BE2C (cell line): Measurements from ENCODE around the gene SCP2.

ENCODE experiments used
- DNase-seq: peaks from one replicate; pipeline ENCODE4 v3.0.0-alpha.2; 2020
- H3K27me3 ChIP-seq: fragments of 250-450 bp; sonication (Bioruptor Pico); 2 replicates; pipeline ENCODE4 v1.5.1; 2020; ENCODE audit warnings: mild to moderate bottlenecking
- H3K36me3 ChIP-seq: fragments of 250-450 bp; sonication (Bioruptor Pico); 2 replicates; pipeline ENCODE4 v1.5.1; 2020; ENCODE audit warnings: mild to moderate bottlenecking
- H3K4me1 ChIP-seq: fragments of 250-450 bp; sonication (Bioruptor Pico); 2 replicates; pipeline ENCODE4 v1.5.1; 2020
- H3K4me3 ChIP-seq: 2 replicates; pipeline ENCODE4 v1.5.1; 2011; ENCODE audit warnings: low read depth, low read length
- H3K9me3 ChIP-seq: fragments of 250-450 bp; sonication (Bioruptor Pico); 2 replicates; pipeline ENCODE4 v1.5.1; 2020
- TF ChIP-seq, protein P1 (sequence below): IDR thresholded peaks from 2 replicates; pipeline ENCODE4 v1.5.1; 2012; ENCODE audit warnings: mild to moderate bottlenecking, low read depth, low read length

SCP2 gene

GRCh38 chr1:53085405-53085804, 158.3 kb downstream of the SCP2 start:
- Histone ChIP-seq H3K4me3 (no peak overlapping the region), H3K4me1 (no peaks in the 10 kb centered on the region), H3K36me3 (no peaks in the 10 kb centered on the region), H3K9me3 (no peaks in the 10 kb centered on the region), H3K27me3 (no peaks in the 10 kb centered on the region)
- no peak for DNase-seq
- TF ChIP-seq, protein P1, sequence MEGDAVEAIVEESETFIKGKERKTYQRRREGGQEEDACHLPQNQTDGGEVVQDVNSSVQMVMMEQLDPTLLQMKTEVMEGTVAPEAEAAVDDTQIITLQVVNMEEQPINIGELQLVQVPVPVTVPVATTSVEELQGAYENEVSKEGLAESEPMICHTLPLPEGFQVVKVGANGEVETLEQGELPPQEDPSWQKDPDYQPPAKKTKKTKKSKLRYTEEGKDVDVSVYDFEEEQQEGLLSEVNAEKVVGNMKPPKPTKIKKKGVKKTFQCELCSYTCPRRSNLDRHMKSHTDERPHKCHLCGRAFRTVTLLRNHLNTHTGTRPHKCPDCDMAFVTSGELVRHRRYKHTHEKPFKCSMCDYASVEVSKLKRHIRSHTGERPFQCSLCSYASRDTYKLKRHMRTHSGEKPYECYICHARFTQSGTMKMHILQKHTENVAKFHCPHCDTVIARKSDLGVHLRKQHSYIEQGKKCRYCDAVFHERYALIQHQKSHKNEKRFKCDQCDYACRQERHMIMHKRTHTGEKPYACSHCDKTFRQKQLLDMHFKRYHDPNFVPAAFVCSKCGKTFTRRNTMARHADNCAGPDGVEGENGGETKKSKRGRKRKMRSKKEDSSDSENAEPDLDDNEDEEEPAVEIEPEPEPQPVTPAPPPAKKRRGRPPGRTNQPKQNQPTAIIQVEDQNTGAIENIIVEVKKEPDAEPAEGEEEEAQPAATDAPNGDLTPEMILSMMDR, result no peak

- H3K4me1 ChIP-seq, result no peaks in the 10 kb centered on the region
- H3K27me3 ChIP-seq, result no peaks in the 10 kb centered on the region
- no peak for DNase-seq
- H3K9me3 ChIP-seq, result no peaks in the 10 kb centered on the region
- TF ChIP-seq, protein P1, result no peak
- H3K36me3 ChIP-seq, result no peaks in the 10 kb centered on the region
- H3K4me3 ChIP-seq, result no peak overlapping the region
Observed at GRCh38 chr1:53086491-53087070, 159.5 kb downstream of the SCP2 start.

DNA sequence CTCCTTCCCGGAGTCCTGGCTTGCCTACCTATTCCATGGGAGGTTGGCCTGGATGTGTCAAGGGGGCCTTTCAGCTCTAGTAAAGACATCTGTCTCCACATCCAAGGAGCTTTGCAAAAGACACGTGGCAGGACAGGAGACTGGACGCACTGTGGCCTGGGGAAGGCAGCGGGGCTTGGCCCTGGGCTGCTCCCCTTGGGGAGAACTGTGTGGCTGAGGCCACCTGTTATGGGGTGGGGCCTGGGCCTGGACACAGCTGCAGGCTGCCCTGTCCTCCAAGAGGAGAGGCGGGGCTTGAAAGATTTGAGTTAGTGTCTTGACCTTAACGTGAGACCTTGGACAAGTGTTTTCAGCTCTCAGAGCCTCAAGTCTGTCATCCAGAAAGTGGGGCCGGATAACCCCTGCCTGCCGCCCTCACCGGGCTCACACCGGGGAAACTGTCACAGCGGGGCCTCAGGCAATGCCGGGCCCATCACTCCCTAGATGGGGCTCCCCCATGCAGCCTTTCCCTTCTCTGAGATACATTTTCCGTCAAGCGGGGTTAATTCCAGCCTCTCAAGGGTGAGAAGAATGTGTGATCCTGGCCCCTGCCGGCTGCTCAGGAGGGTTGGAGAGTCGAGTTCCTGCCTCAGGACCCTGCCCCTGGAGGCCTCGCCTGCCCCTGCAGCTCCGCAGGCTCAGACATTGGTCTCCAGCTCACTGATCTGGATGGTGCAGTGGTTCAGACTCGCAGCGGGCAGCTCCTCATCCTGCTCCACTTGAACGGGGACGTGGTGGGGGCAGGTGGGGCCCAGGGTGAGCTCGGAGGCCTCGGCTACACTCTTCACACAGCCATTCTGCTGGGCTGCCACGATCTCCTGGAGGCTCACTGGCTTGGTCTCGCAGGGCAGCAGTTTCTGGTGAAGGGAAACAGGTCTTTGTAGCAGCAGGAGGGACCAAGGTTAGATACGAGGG, 160.5 kb downstream of the SCP2 start:
- Histone ChIP-seq H3K27me3 (no peaks in the 10 kb centered on the region), H3K4me3 (no peak overlapping the region), H3K9me3 (no peaks in the 10 kb centered on the region), H3K4me1 (no peaks in the 10 kb centered on the region), H3K36me3 (no peaks in the 10 kb centered on the region)
- TF ChIP-seq, protein P1, result no peak
- no peak for DNase-seq

- TF ChIP-seq, protein P1, result no peak
- no peaks in the 10 kb centered on the region for H3K9me3 ChIP-seq
- H3K36me3 ChIP-seq, result no peaks in the 10 kb centered on the region
- no peaks in the 10 kb centered on the region for H3K27me3 ChIP-seq
- no peaks in the 10 kb centered on the region for H3K4me1 ChIP-seq
- DNase-seq, result no peak
- H3K4me3 ChIP-seq, result no peak overlapping the region
Observed at GRCh38 chr1:53088616-53089300, 161.7 kb downstream of the SCP2 start.

DNA sequence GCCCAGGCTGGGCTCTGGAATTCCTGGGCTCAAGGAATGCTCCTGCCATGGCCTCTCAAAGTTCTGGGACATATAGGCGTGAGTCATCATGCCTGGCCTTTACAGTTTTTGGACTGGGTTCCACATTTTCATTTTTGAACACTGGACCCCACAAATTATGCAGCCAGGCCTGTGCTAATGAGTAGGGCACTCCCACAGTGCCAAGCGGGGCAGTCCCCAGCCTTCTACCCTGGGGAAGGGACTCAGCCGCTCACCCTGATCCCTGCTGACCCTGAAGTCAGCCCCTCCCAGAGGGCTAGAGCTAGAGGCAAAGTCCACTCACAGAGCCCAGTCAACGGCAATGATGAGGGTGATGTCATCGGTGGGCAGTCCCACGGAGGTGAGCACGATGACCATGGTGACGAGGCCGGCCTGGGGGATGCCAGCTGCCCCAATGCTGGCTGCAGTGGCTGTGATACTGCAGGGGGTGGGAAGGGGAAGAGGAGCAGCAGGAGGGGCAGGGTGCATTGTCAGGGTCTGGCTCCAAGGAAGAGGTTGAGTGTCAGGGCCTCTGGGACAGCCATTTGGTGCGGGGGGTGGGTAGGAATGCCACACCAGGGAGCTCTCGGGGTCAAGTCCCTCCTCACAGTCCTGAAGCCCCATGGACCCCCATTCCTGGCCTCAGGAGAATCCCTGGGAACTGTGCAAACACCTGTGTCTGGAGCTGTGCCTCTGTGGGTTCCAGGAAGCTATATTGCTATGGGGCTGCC, 162.6 kb downstream of the SCP2 start:
- Histone ChIP-seq H3K4me3 (no peak overlapping the region), H3K36me3 (no peaks in the 10 kb centered on the region), H3K27me3 (no peaks in the 10 kb centered on the region), H3K4me1 (no peaks in the 10 kb centered on the region), H3K9me3 (no peaks in the 10 kb centered on the region)
- TF ChIP-seq, protein P1, result no peak
- no peak for DNase-seq
